Neural cell (in vitro differentiated cells): Measurements from ENCODE around the gene MDGA2. TPM values are rescaled to one million over a fixed set of nuclear protein-coding genes. Genes with fewer than 3 reads are reported as not detected.

Experiments used
- H2AFZ ChIP-seq: fragments of 200-600, 300-800 bp; sonication (generic), shearing (Covaris generic); 2 replicates; pipeline ENCODE4 v1.6.0; 2014; ENCODE audit warnings: low read depth, mild to moderate bottlenecking, antibody characterized with exemption, low read length, moderate library complexity
- H3F3A ChIP-seq: fragments of 200-600 bp; shearing (Covaris generic); 2 replicates; pipeline ENCODE4 v1.6.1; 2016; ENCODE audit warnings: mild to moderate bottlenecking, moderate library complexity, mixed read lengths, antibody characterized with exemption, low read length; ENCODE audit not compliant: insufficient read depth, poor library complexity, severe bottlenecking
- H3K27ac ChIP-seq: fragments of 200-600, 300-800 bp; sonication (generic), shearing (Covaris generic); 2 replicates; pipeline ENCODE4 v1.5.1; 2014; ENCODE audit warnings: mild to moderate bottlenecking, low read length, moderate library complexity
- H3K27me3 ChIP-seq: fragments of 300-800, 200-600 bp; sonication (generic), shearing (Covaris generic); 2 replicates; pipeline ENCODE4 v1.6.0; 2014; ENCODE audit warnings: mild to moderate bottlenecking, low read depth, low read length, moderate library complexity; ENCODE audit not compliant: insufficient read depth
- H3K36me3 ChIP-seq: fragments of 300-800, 200-600 bp; sonication (generic), shearing (Covaris generic); 2 replicates; pipeline ENCODE4 v1.5.1; 2014; ENCODE audit warnings: mild to moderate bottlenecking, antibody characterized with exemption, low read length, moderate library complexity; ENCODE audit not compliant: insufficient read depth
- H3K4me2 ChIP-seq: fragments of 300-800, 200-600 bp; sonication (generic), shearing (Covaris generic); 2 replicates; pipeline ENCODE4 v1.6.0; 2014; ENCODE audit warnings: mild to moderate bottlenecking, low read length
- H3K4me3 ChIP-seq: fragments of 300-800, 200-600 bp; sonication (generic), shearing (Covaris generic); 2 replicates; pipeline ENCODE4 v1.5.1; 2014; ENCODE audit warnings: mild to moderate bottlenecking, low read length, moderate library complexity
- H3K79me2 ChIP-seq: fragments of 200-600 bp; shearing (Covaris generic); replicated peaks from 2 replicates; pipeline ENCODE4 v1.6.0; 2014; ENCODE audit warnings: mild to moderate bottlenecking, low read length, moderate library complexity; ENCODE audit not compliant: insufficient read depth
- H3K9ac ChIP-seq: fragments of 300-800, 200-600 bp; sonication (generic), shearing (Covaris generic); 2 replicates; pipeline ENCODE4 v1.6.1; 2016; ENCODE audit warnings: mild to moderate bottlenecking, low read length, mixed read lengths
- H3K9me2 ChIP-seq: fragments of 200-600 bp; shearing (Covaris generic); 2 replicates; pipeline ENCODE4 v1.6.1; 2016; ENCODE audit warnings: mild to moderate bottlenecking, low read length, mixed read lengths; ENCODE audit not compliant: insufficient read depth
- H3K9me3 ChIP-seq: fragments of 200-600, 300-800 bp; sonication (generic), shearing (Covaris generic); 2 replicates; pipeline ENCODE4 v1.6.1; 2016; ENCODE audit warnings: mild to moderate bottlenecking, mixed run types, low read length, moderate library complexity, mixed read lengths
- H4K20me1 ChIP-seq: fragments of 200-600 bp; shearing (Covaris generic); 2 replicates; pipeline ENCODE4 v1.6.1; 2016; ENCODE audit warnings: mild to moderate bottlenecking, mixed run types; ENCODE audit not compliant: insufficient read depth
- CTCF ChIP-seq: fragments of 450-650 bp; IDR thresholded peaks from 2 replicates; pipeline ENCODE4 v1.5.1; 2014; ENCODE audit warnings: antibody characterized with exemption, mild to moderate bottlenecking, moderate library complexity; ENCODE audit not compliant: poor library complexity, severe bottlenecking
- EP300 ChIP-seq: fragments of 450-650 bp; conservative IDR thresholded peaks from 2 replicates; pipeline ENCODE4 v1.6.1; 2014; ENCODE audit warnings: antibody characterized with exemption, mild to moderate bottlenecking, moderate library complexity; ENCODE audit not compliant: poor library complexity, severe bottlenecking
- EZH2 ChIP-seq: fragments of 200-600, 300-800 bp; shearing (Covaris generic), sonication (generic); IDR thresholded peaks from 2 replicates; pipeline ENCODE4 v1.6.1; 2014; ENCODE audit warnings: antibody characterized with exemption, low read length, borderline replicate concordance, mild to moderate bottlenecking; ENCODE audit not compliant: insufficient read depth, poor library complexity, severe bottlenecking
- MXI1 ChIP-seq: fragments of 450-650 bp; conservative IDR thresholded peaks from 2 replicates; pipeline ENCODE4 v1.6.1; 2014; ENCODE audit warnings: antibody characterized with exemption, mild to moderate bottlenecking; ENCODE audit not compliant: poor library complexity, severe bottlenecking
- POLR2AphosphoS5 ChIP-seq: IDR thresholded peaks from 2 replicates; pipeline ENCODE4 v1.6.1; 2012
- RAD21 ChIP-seq: fragments of 450-650 bp; conservative IDR thresholded peaks from 2 replicates; pipeline ENCODE4 v1.6.1; 2014; ENCODE audit warnings: antibody characterized with exemption, mild to moderate bottlenecking, moderate library complexity
- SMC3 ChIP-seq: fragments of 450-650 bp; conservative IDR thresholded peaks from 2 replicates; pipeline ENCODE4 v1.6.1; 2014; ENCODE audit warnings: antibody characterized with exemption, mild to moderate bottlenecking, moderate library complexity; ENCODE audit not compliant: poor library complexity
- TAF1 ChIP-seq: IDR thresholded peaks from 2 replicates; pipeline ENCODE4 v1.6.1; 2012; ENCODE audit warnings: low read depth
- polyA plus RNA-seq: library from polyadenylated mRNA; depleted of rRNA; stranded (reverse); fragments of >200 nt; gene quantifications from 2 replicates; pipeline ENCODE4 v1.2.3, GENCODE V29; 2014
- TF ChIP-seq, protein P1 (sequence below): IDR thresholded peaks from 2 replicates; pipeline ENCODE4 v1.6.1; 2012; ENCODE audit warnings: borderline replicate concordance

Gene MDGA2
- polyA plus RNA-seq, 1 donor from 2014 or later, result 3.8 TPM

GRCh38 chr14:47276931-47277330 is 398.5 kb downstream of the MDGA2 start:
- H3K79me2 ChIP-seq, result no peaks in the 10 kb centered on the region
- H3K27me3 ChIP-seq, result no peaks in the 10 kb centered on the region
- no peak overlapping the region for H2AFZ ChIP-seq
- H3K27ac ChIP-seq, result no peak overlapping the region
- H3F3A ChIP-seq, result no peaks in the 10 kb centered on the region
- H4K20me1 ChIP-seq, result no peaks in the 10 kb centered on the region
- H3K9ac ChIP-seq, result no peak overlapping the region
- H3K36me3 ChIP-seq, result no peaks in the 10 kb centered on the region
- no peak overlapping the region for H3K4me3 ChIP-seq
- no peak overlapping the region for H3K4me2 ChIP-seq
- TF ChIP-seq, protein P1, sequence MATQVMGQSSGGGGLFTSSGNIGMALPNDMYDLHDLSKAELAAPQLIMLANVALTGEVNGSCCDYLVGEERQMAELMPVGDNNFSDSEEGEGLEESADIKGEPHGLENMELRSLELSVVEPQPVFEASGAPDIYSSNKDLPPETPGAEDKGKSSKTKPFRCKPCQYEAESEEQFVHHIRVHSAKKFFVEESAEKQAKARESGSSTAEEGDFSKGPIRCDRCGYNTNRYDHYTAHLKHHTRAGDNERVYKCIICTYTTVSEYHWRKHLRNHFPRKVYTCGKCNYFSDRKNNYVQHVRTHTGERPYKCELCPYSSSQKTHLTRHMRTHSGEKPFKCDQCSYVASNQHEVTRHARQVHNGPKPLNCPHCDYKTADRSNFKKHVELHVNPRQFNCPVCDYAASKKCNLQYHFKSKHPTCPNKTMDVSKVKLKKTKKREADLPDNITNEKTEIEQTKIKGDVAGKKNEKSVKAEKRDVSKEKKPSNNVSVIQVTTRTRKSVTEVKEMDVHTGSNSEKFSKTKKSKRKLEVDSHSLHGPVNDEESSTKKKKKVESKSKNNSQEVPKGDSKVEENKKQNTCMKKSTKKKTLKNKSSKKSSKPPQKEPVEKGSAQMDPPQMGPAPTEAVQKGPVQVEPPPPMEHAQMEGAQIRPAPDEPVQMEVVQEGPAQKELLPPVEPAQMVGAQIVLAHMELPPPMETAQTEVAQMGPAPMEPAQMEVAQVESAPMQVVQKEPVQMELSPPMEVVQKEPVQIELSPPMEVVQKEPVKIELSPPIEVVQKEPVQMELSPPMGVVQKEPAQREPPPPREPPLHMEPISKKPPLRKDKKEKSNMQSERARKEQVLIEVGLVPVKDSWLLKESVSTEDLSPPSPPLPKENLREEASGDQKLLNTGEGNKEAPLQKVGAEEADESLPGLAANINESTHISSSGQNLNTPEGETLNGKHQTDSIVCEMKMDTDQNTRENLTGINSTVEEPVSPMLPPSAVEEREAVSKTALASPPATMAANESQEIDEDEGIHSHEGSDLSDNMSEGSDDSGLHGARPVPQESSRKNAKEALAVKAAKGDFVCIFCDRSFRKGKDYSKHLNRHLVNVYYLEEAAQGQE, result no peak
- TF ChIP-seq POLR2AphosphoS5 (no peak), SMC3 (no peak), RAD21 (no peak), TAF1 (no peak), CTCF (no peak), EZH2 (no peak), MXI1 (no peak), EP300 (no peak)
- no peaks in the 10 kb centered on the region for H3K9me3 ChIP-seq
- H3K9me2 ChIP-seq, result no peaks in the 10 kb centered on the region

GRCh38 chr14:47273939-47274338 is 401.5 kb downstream of the MDGA2 start:
- Histone ChIP-seq H3K36me3 (no peaks in the 10 kb centered on the region), H3K27ac (no peak overlapping the region), H3K9ac (no peak overlapping the region), H2AFZ (no peak overlapping the region), H3K4me2 (no peak overlapping the region), H4K20me1 (no peaks in the 10 kb centered on the region), H3K4me3 (no peak overlapping the region), H3K9me3 (no peaks in the 10 kb centered on the region), H3K9me2 (no peaks in the 10 kb centered on the region), H3F3A (no peaks in the 10 kb centered on the region), H3K79me2 (no peaks in the 10 kb centered on the region), H3K27me3 (no peaks in the 10 kb centered on the region)
- TF ChIP-seq POLR2AphosphoS5 (no peak), EZH2 (no peak), EP300 (no peak), RAD21 (no peak), MXI1 (no peak), SMC3 (no peak), TAF1 (no peak), CTCF (no peak)
- TF ChIP-seq, protein P1, result no peak
